Right lobe of liver (tissue), 4 donors: ENCODE measurements around the gene COL6A5.

Experiments
- POLR2A ChIP-seq: fragments of 450-650 bp; IDR thresholded peaks from one replicate; pipeline ENCODE4 v1.6.1; 2017; ENCODE audit warnings: antibody characterized with exemption, mild to moderate bottlenecking
- TF ChIP-seq, protein P1 (sequence below), 4 donors: fragments of 200-600 bp in 3 of 4; fragments of 450-650 bp in 1 of 4; IDR thresholded peaks; one replicate each; pipeline versions ENCODE4 v1.5.1 to v1.8.0; 2016 to 2022; ENCODE audit warnings: antibody characterized with exemption in 4 of 4, mild to moderate bottlenecking in 2 of 4
- donor health status: DM: no; HTN: no; CAD: no.
- donor health status: DM: no; HTN: no; CAD: no.
- donor health status: DM: no; HTN: yes; CAD: no.

DNA sequence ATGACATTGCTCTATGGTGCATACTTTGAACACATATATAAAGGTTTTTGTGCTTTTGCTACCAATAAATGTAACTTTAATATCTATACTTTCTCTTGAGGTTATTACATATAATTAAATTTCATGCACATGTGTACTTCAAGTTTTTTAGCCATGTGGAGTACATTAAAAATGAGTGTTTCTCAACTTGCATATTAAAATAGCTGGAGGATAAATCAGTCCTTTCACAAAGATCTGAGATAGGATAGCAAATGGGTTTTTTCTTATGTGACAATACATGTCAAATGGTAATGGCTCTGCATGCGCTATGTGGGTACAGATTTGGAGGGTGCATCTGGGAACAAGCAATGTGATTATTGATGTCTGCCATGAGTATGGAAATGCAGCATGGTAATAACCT lies 122.8 kb downstream of the COL6A5 start:
- TF ChIP-seq, protein P1, sequence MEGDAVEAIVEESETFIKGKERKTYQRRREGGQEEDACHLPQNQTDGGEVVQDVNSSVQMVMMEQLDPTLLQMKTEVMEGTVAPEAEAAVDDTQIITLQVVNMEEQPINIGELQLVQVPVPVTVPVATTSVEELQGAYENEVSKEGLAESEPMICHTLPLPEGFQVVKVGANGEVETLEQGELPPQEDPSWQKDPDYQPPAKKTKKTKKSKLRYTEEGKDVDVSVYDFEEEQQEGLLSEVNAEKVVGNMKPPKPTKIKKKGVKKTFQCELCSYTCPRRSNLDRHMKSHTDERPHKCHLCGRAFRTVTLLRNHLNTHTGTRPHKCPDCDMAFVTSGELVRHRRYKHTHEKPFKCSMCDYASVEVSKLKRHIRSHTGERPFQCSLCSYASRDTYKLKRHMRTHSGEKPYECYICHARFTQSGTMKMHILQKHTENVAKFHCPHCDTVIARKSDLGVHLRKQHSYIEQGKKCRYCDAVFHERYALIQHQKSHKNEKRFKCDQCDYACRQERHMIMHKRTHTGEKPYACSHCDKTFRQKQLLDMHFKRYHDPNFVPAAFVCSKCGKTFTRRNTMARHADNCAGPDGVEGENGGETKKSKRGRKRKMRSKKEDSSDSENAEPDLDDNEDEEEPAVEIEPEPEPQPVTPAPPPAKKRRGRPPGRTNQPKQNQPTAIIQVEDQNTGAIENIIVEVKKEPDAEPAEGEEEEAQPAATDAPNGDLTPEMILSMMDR (IDR thresholded peaks at IDR 0.05), result no peak
- no peak for TF ChIP-seq POLR2A
